ENCODE results near the gene MKX. TPM values are rescaled to one million over a fixed set of nuclear protein-coding genes. Genes with fewer than 3 reads are reported as not detected.

MKX gene
- polyA plus RNA-seq, 6 donors from 2014 or later = not detected

DNA sequence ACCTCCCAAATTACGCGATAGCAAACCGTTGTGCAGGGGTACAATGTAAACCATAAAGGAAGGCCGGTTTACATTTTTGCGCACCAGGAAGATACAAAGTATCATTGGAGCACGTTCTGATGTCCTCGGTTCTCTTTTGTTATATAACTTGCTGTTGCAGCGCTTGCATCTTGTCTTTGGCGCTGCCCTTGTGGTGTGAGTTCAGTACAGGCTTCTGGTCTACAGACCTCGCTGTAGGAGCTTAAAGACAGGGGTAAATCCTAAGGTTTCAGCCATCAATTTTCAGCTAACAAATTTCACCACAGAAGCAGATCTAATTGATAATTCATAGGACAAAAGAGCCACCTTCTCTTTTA lies 1.5 kb upstream of the MKX start:
- peaks cover 0 to 4% (median 0%) of the 10 kb centered on the region in 7 donors for H3K9me3 Mint-ChIP-seq
- H3K4me3 Mint-ChIP-seq = peak overlapping the region in 3 of 8 donors; percentile 21 to 62 (median 47)
- ATAC-seq (ENCODE audit: low read depth in 2 of 2) (no peak), DNase-seq (no peak)
- peaks cover 58 to 87% (median 72%) of the 10 kb centered on the region in 3 donors for H3K27me3 Mint-ChIP-seq
- peak overlapping the region in 1 of 6 donors; percentile 2 for H3K27ac Mint-ChIP-seq
- H3K4me1 Mint-ChIP-seq = peaks cover 23 to 47% (median 32%) of the 10 kb centered on the region in 3 donors
- H3K36me3 Mint-ChIP-seq = no peaks in the 10 kb centered on the region

DNA sequence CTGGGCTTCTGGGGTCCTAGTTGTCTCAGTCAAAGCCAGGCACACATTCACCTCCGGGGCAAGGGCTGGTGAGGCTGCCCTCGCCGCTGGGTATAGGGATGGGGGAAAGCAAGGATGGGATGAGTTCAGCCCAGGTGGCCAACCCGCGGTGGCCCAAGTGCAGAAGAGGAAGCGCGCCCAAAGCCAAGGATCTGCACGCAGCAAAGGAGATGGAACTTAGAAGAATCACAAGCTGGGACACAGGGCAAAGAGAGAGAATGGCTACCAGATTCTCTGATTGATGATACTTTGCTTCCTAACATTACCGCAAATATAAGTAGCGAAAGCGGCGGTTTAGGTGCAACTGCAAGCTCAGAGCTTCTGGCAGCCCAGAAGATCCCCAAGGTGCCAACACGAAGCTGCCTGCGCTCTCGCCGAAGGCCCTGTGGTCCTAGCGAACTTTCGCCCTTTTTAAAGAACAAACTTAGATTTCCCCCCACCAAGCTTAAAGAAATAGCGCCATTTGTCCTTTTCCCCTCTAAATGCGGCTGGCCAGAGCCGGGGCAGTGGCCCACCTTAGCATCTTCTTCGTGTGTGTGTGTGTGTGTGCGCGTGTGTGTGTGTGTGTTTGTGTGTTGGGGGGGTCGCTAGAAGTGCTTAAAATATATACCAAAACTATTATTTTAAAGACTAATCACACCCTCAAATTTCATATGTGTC lies 927 bp upstream of the MKX start:
- Mint-ChIP-seq H3K4me1 (peaks cover 23 to 47% (median 37%) of the 10 kb centered on the region in 3 donors), H3K9me3 (peaks cover 0 to 2% (median 0%) of the 10 kb centered on the region in 7 donors), H3K36me3 (no peaks in the 10 kb centered on the region), H3K27ac (peak overlapping the region in 2 of 6 donors; percentile 2 to 37), H3K27me3 (peaks cover 58 to 86% (median 72%) of the 10 kb centered on the region in 3 donors), H3K4me3 (peak overlapping the region in 7 of 8 donors; percentile 26 to 73 (median 62))
- ATAC-seq (ENCODE audit: low read depth in 2 of 2) = no peak
- DNase-seq = no peak

DNA sequence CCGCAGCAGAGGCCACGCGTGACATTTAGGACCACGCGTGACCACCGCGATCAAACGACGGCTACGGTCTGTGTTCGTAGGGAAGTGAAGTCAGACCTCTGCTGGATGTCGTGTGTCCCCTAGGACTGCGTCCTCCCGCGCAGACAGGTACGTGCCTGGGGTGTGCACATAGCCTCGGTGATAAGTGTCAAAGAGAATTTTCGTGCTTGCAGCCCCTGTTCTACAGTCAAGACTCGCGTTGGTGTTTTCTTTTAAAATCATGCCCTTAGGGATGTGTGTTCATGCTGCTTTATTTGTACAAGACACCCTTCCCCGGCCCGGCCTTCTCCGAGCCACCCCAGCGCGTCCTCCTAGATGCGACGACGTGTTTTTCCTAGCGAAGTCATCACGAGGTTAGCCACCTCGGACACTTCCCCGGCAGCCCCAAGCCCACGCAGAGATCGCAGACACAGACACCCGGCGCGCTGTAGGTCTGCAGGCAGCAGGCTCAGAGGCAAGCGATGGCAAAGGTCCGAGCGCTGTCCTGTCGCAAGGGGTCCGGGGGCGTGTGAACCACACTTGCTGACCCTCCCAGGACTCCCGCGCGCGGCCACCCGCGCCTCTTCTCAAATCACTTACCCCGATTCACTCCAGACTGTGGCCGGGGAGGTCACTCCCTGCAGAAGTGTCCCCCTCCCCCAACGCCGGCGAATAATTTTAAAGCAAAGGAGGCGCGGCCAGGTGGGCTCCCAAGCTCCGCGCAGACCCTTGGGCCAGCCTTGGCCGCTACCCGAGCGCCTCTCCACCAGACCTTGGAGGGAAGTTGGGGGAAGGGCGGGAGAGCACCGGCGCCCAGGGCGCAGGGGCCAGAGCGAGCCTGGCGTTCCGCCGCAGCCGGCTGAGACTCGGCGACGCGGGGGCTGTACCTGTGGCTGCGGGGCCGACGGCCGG lies 552 bp downstream of the MKX start:
- ATAC-seq (ENCODE audit: low read depth in 2 of 2) (no peak), DNase-seq (peak; percentile 1)
- Mint-ChIP-seq H3K27me3 (peaks cover 63 to 86% (median 75%) of the 10 kb centered on the region in 3 donors), H3K27ac (peak overlapping the region in 3 of 6 donors; percentile 24 to 94 (median 84)), H3K4me3 (peak overlapping the region; percentile 73 to 91 (median 86)), H3K9me3 (peaks cover 0 to 2% (median 0%) of the 10 kb centered on the region in 7 donors), H3K4me1 (peaks cover 23 to 47% (median 38%) of the 10 kb centered on the region in 3 donors), H3K36me3 (no peaks in the 10 kb centered on the region)

DNA sequence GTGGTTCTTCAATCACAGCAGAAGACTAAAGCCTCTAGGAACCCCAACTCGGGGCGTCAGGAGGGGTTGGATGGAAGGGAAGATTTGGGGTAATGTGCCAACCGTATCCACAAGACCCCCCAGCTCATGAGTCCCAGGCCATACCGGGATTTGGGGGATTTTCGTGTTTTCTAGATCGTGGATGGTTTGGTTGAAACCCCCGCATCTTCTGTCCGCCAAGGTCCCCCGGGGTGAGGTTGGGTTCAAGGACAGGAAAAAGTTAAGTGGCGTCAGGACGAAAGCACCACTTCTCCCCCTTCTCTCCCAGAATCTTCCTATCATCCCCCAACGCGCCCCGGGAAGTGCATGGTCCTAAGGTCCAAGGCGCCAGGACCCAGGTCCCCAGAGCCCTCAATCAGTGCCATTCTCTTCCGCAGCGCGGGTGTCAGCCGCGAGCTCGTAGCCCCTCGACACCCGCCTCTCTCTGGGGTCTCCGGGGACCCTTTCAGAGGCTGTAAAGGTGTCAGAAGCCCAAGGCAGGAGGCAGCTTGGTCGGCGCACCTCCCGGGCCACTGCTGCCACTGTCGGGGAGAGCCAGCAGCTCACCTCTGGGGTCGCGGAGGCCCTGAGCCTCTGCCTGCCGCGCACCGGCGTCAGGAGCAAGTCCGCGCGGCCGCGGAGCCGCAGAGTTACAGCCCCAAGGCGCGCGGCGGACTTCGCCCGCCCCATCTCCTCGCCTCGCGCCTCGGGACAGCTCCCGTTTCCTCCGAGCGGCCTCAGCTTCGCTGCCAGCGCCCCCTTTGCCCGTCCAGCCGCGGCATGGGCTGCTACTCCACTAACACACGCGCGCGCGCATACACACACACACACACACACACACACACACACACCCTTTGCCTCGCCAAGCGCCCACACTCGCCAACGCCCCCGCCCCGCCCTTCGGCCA lies 1.5 kb downstream of the MKX start:
- peaks cover 59 to 78% (median 67%) of the 10 kb centered on the region in 3 donors for H3K27me3 Mint-ChIP-seq

DNA sequence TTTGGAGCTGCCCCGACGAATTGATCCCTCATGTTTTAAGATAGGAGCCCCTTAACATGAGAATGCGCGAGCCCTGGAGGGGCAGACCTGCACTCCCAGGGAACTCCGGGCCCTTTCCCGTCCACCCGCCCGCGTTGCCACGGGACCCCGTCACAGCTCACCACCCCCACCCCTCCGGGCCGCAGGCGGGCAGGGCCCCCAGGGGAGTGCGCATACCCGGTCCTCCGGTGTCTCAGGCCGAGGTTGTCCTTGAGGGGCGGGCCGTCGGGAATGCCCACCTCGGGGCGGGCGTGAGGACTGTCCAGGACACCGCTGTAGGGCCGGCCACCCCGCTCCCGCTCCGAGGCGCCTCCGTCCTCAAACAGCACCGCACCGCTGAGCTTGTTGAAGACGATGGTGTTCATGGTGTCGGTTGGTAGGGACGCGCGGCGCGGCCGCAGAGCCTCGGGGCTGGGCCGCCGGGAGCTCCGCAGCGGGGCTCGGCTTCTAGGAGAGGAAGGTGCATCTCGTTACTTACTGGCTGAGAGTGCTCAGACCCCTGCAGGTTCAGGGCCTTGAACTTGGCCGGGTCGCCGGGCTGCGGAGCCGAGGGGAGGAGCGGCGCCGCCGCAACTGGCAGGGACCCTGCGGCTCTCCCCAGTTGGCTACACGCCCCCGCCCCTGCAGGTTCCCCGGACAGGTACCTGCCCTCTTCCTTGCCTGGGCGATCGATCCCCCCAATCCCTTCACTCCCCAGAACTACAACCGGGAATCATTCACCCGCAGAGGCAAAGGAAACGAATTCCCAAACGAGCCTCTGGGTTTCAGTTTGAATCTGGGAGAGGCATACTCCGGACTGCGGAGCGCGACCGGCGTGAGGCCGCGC lies 2.4 kb downstream of the MKX start:
- Mint-ChIP-seq H3K4me3 (peak overlapping the region; percentile 73 to 91 (median 86)), H3K27me3 (peaks cover 60 to 78% (median 65%) of the 10 kb centered on the region in 3 donors), H3K4me1 (peaks cover 23 to 47% (median 38%) of the 10 kb centered on the region in 3 donors), H3K9me3 (peaks cover 0 to 2% (median 0%) of the 10 kb centered on the region in 7 donors), H3K36me3 (no peaks in the 10 kb centered on the region), H3K27ac (peak overlapping the region in 1 of 6 donors; percentile 78)
- ATAC-seq (ENCODE audit: low read depth in 2 of 2) (peak; percentile 14 to 15), DNase-seq (peak; percentile 8)

More for the DNA sequence above, 1.5 kb downstream of the MKX start:
- DNase-seq = peak; percentile 6
- H3K27ac Mint-ChIP-seq = peak overlapping the region in 2 of 6 donors; percentile 10 to 61
- ATAC-seq (ENCODE audit: low read depth in 2 of 2) = peak in 1 of 2 donors; percentile 6
- H3K4me3 Mint-ChIP-seq = peak overlapping the region; percentile 73 to 91 (median 86)
- H3K36me3 Mint-ChIP-seq = no peaks in the 10 kb centered on the region
- peaks cover 0 to 2% (median 0%) of the 10 kb centered on the region in 7 donors for H3K9me3 Mint-ChIP-seq
- H3K4me1 Mint-ChIP-seq = peaks cover 23 to 47% (median 38%) of the 10 kb centered on the region in 3 donors

DNA sequence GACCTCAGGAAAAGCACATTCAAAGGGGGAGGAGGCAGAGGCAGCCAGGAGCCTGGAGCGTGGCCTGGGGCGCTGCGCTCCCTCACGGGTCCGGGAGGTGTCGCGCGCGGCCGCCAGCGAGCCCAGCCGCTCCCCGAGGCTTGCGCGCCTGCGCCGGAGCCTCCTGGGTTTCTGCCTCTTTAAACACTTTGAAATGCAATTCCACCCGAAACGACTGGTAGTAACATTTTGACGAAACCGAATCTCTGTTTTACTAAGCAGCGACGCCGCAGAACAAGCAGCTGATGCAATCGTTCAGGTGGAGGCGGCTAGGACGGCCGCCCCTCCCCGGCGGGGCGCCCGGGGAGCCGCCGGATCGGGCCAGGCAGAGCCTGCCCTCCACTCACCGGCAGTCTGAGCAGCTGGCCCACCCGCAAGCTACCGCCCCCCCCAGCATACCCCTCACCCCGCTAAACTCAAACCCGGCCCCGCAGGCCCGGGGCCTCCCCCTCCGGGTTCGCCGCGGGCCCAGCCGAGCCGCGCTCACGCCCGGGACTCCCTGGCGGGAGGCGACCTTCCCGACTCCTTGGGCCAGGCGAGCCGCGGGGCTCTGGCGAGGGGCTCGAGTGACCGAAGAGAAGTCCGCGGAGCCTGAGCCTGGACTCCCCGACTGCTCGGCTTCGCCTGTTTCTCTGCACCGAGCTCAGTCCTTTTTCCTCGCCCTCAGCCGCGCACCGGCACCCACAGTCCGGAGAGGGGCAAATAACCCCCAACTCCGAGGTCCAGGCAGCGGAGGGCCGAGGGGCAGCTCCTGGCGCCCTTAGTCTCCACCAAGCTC lies 3.2 kb downstream of the MKX start:
- Mint-ChIP-seq H3K27ac (peak overlapping the region in 2 of 6 donors; percentile 76 to 78), H3K27me3 (peaks cover 60 to 79% (median 66%) of the 10 kb centered on the region in 3 donors), H3K9me3 (peaks cover 0 to 2% (median 0%) of the 10 kb centered on the region in 7 donors), H3K4me1 (peaks cover 23 to 47% (median 38%) of the 10 kb centered on the region in 3 donors), H3K4me3 (peak overlapping the region; percentile 73 to 89 (median 82)), H3K36me3 (no peaks in the 10 kb centered on the region)
- ATAC-seq (ENCODE audit: low read depth in 2 of 2) (peak; percentile 81 to 86), DNase-seq (peak; percentile 47)

DNA sequence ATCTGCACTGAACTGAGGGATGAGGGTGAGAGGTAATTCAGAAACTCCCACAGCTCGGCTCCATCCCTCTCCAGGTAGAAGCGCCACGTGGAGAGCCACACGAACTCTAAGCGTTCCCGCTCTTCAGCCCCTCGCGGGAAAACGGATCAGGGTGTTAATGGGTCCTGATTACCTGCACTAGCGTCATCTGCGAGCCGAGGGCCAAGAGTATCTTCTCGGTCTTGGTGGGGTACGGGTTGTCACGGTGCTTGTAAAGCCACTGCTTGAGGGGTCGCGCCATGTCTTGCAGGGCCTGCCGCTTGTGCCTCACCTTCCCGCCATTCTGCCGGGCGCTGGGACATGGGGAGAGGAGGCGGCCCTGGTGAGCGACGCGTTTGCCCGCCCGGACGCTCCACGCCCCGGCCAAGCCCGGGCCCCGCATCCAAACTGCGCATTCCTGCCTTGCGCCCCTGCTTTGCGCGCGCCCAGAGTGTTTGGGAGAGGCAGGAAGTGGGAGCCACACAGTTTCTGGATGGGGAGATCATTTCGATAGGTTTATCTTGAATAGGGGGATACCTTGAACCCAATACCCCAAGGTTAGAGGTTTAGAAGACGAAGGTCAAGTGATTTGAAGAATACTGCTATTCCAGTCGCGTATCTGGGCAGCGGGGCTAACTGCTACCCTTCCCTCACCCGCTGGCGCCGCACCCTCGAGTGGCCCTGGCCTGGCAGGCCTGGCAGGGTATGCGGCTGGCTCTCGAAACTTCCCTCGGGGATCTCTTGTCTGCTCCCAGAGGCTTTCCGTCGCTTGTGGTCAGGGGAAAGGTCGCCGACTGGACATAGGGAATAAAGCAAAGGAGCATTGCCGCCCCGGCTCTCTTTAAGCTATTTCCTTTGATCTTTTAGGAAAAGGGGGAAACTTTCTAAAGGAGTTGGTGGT lies 4.2 kb downstream of the MKX start:
- DNase-seq (no peak), ATAC-seq (ENCODE audit: low read depth in 2 of 2) (no peak)
- Mint-ChIP-seq H3K27ac (peak overlapping the region in 1 of 6 donors; percentile 76), H3K36me3 (no peaks in the 10 kb centered on the region), H3K4me1 (peaks cover 15 to 39% (median 32%) of the 10 kb centered on the region in 3 donors), H3K4me3 (peak overlapping the region; percentile 70 to 82 (median 76)), H3K9me3 (peaks cover 0 to 2% (median 0%) of the 10 kb centered on the region in 7 donors), H3K27me3 (peaks cover 56 to 77% (median 64%) of the 10 kb centered on the region in 3 donors)

DNA sequence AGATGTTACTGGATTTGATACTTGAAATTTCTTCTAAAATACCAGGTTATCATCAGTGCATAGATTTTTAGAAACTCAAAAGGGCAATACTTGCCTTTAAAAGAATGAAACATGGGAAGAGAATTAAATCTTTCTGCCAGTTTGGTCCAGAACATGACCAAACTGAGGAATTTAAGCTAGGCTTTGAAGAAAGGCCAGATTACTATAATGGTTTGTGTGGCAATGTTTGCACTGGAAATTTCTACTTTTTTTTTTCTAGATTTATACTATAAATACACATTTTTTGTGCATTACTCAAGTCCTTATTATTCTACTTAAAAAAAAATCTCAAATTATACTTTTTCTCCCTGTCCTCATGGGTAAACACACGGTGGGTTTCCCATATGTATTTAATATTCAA lies 9.2 kb downstream of the MKX start:
- no peak for ATAC-seq (ENCODE audit: low read depth in 2 of 2)
- no peak overlapping the region for H3K4me3 Mint-ChIP-seq
- no peaks in the 10 kb centered on the region for H3K4me1 Mint-ChIP-seq
- no peaks in the 10 kb centered on the region for H3K36me3 Mint-ChIP-seq
- no peaks in the 10 kb centered on the region for H3K9me3 Mint-ChIP-seq
- no peak overlapping the region for H3K27ac Mint-ChIP-seq
- H3K27me3 Mint-ChIP-seq = peaks cover 45 to 59% (median 55%) of the 10 kb centered on the region in 3 donors
- DNase-seq = no peak

DNA sequence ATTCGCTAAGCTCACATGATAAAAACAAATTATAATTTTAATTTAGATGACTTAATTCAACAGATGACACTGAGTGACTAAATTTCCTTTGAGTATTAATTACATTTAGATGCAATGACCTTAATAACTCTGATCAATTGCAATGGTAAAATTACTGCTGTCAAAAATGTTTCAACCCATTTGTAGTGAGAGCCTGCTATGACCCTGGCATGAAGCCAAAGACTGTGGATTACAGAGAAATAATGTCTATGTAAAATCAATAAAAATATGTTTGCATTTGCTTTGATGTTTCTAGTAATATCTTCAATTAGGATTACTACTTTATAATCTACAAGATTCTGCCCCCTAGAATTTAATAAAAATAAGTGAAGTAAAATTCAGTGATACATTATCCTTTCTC lies 15.6 kb downstream of the MKX start:
- Mint-ChIP-seq H3K27ac (no peak overlapping the region), H3K4me1 (no peaks in the 10 kb centered on the region), H3K4me3 (no peak overlapping the region), H3K27me3 (peaks cover 24 to 30% (median 25%) of the 10 kb centered on the region in 3 donors), H3K9me3 (no peaks in the 10 kb centered on the region), H3K36me3 (no peaks in the 10 kb centered on the region)
- DNase-seq (no peak), ATAC-seq (ENCODE audit: low read depth in 2 of 2) (no peak)

DNA sequence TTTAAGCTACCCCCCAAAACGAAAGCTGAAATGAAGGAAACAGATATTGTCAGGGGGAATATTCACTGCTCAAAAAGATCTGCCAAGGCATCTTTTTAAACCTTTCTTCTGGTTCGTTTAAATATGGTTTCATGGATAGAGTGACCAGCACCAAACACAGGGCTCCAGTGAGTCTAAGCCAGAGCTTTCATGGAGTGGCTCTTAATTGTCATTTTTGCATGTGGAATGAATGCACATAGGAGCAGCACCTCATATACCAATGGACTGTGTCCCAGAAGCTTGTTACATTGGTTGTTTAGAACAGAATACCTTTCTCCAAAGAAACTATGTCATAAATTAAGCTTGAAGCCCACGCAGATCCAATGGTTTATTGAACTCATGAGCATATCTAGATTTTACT lies 17.3 kb downstream of the MKX start:
- DNase-seq (no peak), ATAC-seq (ENCODE audit: low read depth in 2 of 2) (no peak)
- Mint-ChIP-seq H3K4me1 (no peaks in the 10 kb centered on the region), H3K4me3 (no peak overlapping the region), H3K36me3 (no peaks in the 10 kb centered on the region), H3K27ac (no peak overlapping the region), H3K9me3 (no peaks in the 10 kb centered on the region), H3K27me3 (peaks cover 21 to 26% (median 23%) of the 10 kb centered on the region in 3 donors)

Data from naive B cell (primary cell).